Naive thymus-derived CD4-positive, alpha-beta T cell (primary cell): ENCODE results near the gene LY6G5B. TPM values are rescaled to one million over a fixed set of nuclear protein-coding genes. Genes with fewer than 3 reads are reported as not detected.
A peak's percentile ranks its signal among the peaks of the same experiment; 100 is the strongest.

Source experiments
- ATAC-seq: fragments of 150-1000 bp; cut with Tn5 transposase; 2 replicates; pipeline ENCODE4 v1.10.0; 2021; ENCODE audit warnings: mild to moderate bottlenecking, moderate library complexity
- CTCF ChIA-PET: fragments of 350-600 bp; sonication (Branson Sonifier 250); formaldehyde crosslinking; loops from one replicate; lab custom pipeline; 2021; ENCODE audit warnings: antibody characterized with exemption; lab: Charles Lee
- POLR2A ChIA-PET: fragments of 350-600 bp; sonication (Branson Sonifier 250); formaldehyde crosslinking; loops from one replicate; lab custom pipeline; 2021; ENCODE audit warnings: antibody characterized with exemption, inconsistent platforms; lab: Charles Lee
- DNase-seq, 9 donors: peaks; one replicate each; pipeline versions ENCODE4 v3.0.0 to v3.0.0-alpha.2; 2020 to 2022; ENCODE audit warnings: mixed read lengths in 1 of 9
- H3K27ac ChIP-seq: one replicate; pipeline ENCODE4 v1.7.0; 2013; ENCODE audit warnings: mild to moderate bottlenecking, low read depth, low read length, moderate library complexity
- H3K27me3 ChIP-seq, 2 donors: one replicate each; pipeline ENCODE4 v1.7.0; 2013; ENCODE audit warnings: low read length in 2 of 2, mild to moderate bottlenecking in 2 of 2, moderate library complexity in 2 of 2; ENCODE audit not compliant: control insufficient read depth in 2 of 2, insufficient read depth in 2 of 2
- H3K36me3 ChIP-seq, 3 experiments: 1 replicate in 2 of 3; 2 replicates in 1 of 3; pipeline ENCODE4 v1.7.0; 2013; ENCODE audit warnings: low read length in 3 of 3, mild to moderate bottlenecking in 3 of 3, moderate library complexity in 1 of 3; ENCODE audit not compliant: insufficient read depth in 3 of 3, control insufficient read depth in 2 of 3
- H3K4me1 ChIP-seq, 2 donors: one replicate each; pipeline ENCODE4 v1.7.0; 2013; ENCODE audit warnings: low read length in 2 of 2, mild to moderate bottlenecking in 2 of 2, moderate library complexity in 1 of 2; ENCODE audit not compliant: control insufficient read depth in 2 of 2, insufficient read depth in 2 of 2
- H3K4me3 ChIP-seq: 2 replicates; pipeline ENCODE4 v1.7.0; 2013; ENCODE audit warnings: mild to moderate bottlenecking, low read length
- H3K9me3 ChIP-seq, 3 experiments: 1 replicate in 2 of 3; 2 replicates in 1 of 3; pipeline ENCODE4 v1.7.0; 2013; ENCODE audit warnings: low read length in 3 of 3; ENCODE audit not compliant: control insufficient read depth in 2 of 3
- H3K27ac Mint-ChIP-seq, 9 donors: one replicate each; pipeline ENCODE4 v1.8.0; 2020 to 2022; ENCODE audit warnings: mixed read lengths in 9 of 9, mild to moderate bottlenecking in 8 of 9, moderate library complexity in 5 of 9, inconsistent platforms in 2 of 9
- H3K27me3 Mint-ChIP-seq, 5 donors: one replicate each; pipeline ENCODE4 v1.8.0; 2021 to 2022; ENCODE audit warnings: mixed read lengths in 5 of 5, mild to moderate bottlenecking in 1 of 5
- H3K36me3 Mint-ChIP-seq, 5 donors: one replicate each; pipeline ENCODE4 v1.8.0; 2020 to 2022; ENCODE audit warnings: mixed read lengths in 5 of 5, mild to moderate bottlenecking in 3 of 5, inconsistent platforms in 1 of 5
- H3K4me1 Mint-ChIP-seq, 7 donors: one replicate each; pipeline ENCODE4 v1.8.0; 2020 to 2022; ENCODE audit warnings: mixed read lengths in 7 of 7, mild to moderate bottlenecking in 3 of 7, inconsistent platforms in 1 of 7
- H3K4me3 Mint-ChIP-seq, 10 donors: one replicate each; pipeline ENCODE4 v1.8.0; 2020 to 2022; ENCODE audit warnings: mild to moderate bottlenecking in 10 of 10, mixed read lengths in 10 of 10, moderate library complexity in 6 of 10, inconsistent platforms in 2 of 10
- H3K9me3 Mint-ChIP-seq, 11 donors: one replicate each; pipeline ENCODE4 v1.8.0; 2020 to 2022; ENCODE audit warnings: mixed read lengths in 11 of 11, mild to moderate bottlenecking in 4 of 11, inconsistent platforms in 1 of 11, moderate library complexity in 1 of 11
- intact Hi-C, 2 donors: fragments of 100-400 bp; cut with micrococcal nuclease; formaldehyde crosslinking; loops; one replicate each; pipeline ENCODE4 v1.15.1; 2023
- polyA plus RNA-seq, 2 donors: library from polyadenylated mRNA; unstranded; fragments of 300-500 nt; fragmentation: Illumina TruSeq; gene quantifications; one replicate each; pipeline ENCODE4 v1.2.3, GENCODE V29; 2021
- total RNA-seq, 6 experiments: library from RNA in 5 of 6; stranded (reverse) in 5 of 6; gene quantifications; 1 replicate in 5 of 6; 2 replicates in 1 of 6; pipeline ENCODE4 v1.2.3 and lab custom pipeline; 2021 to 2026

Gene LY6G5B
- total and polyA plus RNA-seq, 7 experiments from 2014 or later: 27.7 to 51.0 (median 42.9) TPM; not detected in 2

DNA sequence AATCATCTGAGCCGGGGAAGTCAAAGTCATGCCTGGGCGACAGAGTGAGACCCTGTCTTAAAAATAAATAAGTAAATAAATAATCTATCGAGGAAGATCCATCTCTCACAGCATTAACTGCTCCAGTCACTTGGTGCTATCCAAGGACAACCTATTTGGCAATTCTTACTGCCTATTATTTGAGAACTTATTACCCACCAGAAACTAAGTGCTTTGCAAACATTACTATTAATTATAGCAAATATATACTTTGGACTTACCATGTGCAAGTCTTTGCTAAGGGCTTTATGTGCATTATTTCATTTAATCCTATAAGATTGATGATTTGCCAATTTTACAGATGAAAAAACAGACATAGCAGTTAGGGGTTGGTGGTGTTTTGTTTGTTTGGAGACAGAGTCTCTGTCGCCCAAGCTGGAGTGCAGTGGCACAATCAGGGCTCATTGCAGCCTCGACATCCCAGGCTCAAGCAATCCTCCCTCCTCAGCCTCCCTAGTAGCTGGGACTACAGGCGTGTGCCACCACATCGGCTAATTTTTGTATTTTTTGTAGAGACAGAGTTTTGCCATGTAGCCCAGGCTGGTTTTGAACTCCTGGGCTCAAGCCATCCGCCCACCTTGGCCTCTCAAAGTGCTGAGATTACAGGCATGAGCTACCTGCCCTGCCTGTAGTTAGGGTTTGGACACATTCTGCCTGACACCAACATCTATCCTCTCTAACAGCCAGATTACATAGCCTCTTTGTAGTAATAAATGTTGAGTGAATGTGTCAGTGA is 15.0 kb upstream of the LY6G5B start:
- Mint-ChIP-seq H3K27ac (peak overlapping the region in 4 of 9 donors; percentile 4 to 65 (median 34)), H3K4me3 (peak overlapping the region in 2 of 10 donors; percentile 6 to 19)

DNA sequence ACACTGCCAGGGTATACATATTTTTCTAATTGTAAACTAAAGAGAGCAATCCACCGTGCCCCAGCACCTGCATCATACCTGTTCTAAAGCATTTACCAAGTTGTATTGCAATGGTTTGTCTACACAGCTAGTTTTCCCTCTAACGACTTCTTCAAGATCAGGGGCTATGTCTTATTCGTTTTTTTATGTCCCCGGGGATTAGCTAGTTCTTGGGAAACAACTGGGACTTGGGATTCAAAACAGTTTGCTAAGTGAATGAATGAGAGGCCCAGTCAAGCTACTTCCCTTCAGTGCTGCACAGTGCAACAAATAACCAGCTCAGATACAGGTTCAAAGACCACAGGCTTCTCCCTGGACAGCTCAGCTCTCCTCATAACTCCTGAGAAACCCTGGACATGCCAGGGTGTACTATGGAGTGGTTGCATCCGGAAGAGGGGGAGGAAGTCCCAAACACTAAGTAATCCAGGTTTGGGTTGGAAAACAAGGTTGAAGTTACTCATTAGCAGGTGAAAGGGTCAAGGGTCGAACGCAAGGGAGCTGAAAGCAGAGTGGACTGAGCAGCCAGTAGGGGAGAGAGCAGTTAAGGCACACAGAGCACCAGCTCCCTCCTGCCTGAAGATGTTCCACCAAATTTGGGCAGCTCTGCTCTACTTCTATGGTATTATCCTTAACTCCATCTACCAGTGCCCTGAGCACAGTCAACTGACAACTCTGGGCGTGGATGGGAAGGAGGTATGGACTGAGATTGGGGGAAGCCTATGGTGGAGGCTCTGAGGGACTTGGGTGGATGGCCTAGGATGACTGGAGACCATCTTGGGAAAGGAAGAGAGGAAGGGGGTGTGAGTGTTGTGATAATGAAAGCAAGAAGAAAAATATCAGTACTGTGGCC is 14.2 kb upstream of the LY6G5B start, which contains the start of gene APOM:
APOM (plus strand) TSS at position 546 of the 889 bp plus-strand sequence; CDS start at position 619, 73 bp downstream.
- Histone ChIP-seq H3K27ac (no peak within 1 kb of the TSS), H3K9me3 (no peaks in the 10 kb centered on the region), H3K36me3 (peaks cover 0 to 40% (median 6%) of the 10 kb centered on the region in 3 experiments), H3K27me3 (no peaks in the 10 kb centered on the region), H3K4me3 (no peak within 1 kb of the TSS), H3K4me1 (peaks cover 39 to 47% of the 10 kb centered on the region in 2 donors)
- H3K9me3 Mint-ChIP-seq: peaks cover 0 to 11% (median 0%) of the 10 kb centered on the region in 11 donors
- ChIA-PET CTCF (interaction anchor here (0.7 to 3.3 kb wide), 2 partner anchors 8 to 1020 kb away, joined by 3 to 19 read pairs; partner anchors contain the start of gene GPANK1), POLR2A (interaction anchor here (0.5 to 8.3 kb wide), 5 partner anchors 8 to 80 kb away, joined by 3 to 193 read pairs (median 3); partner anchors contain the start of genes C6orf47, CSNK2B, GPANK1 and LTB)
- DNase-seq (no peak), ATAC-seq (no peak)
- H3K4me1 Mint-ChIP-seq: peaks cover 48 to 77% (median 74%) of the 10 kb centered on the region in 7 donors
- H3K4me3 Mint-ChIP-seq: peak within 1 kb of the TSS in 5 of 10 donors; percentile 16 to 65 (median 28)
- H3K36me3 Mint-ChIP-seq: peaks cover 5 to 34% (median 9%) of the 10 kb centered on the region in 5 donors
- H3K27ac Mint-ChIP-seq: peak within 1 kb of the TSS in 8 of 9 donors; percentile 4 to 91 (median 57)
- intact Hi-C loops: no loop called here
- no peaks in the 10 kb centered on the region for H3K27me3 Mint-ChIP-seq

More for the DNA sequence above, 15.0 kb upstream of the LY6G5B start:
- no peaks in the 10 kb centered on the region for H3K27me3 Mint-ChIP-seq
- H3K9me3 Mint-ChIP-seq: peaks cover 0 to 11% (median 0%) of the 10 kb centered on the region in 11 donors
- ATAC-seq (no peak), DNase-seq (no peak)
- H3K36me3 Mint-ChIP-seq: peaks cover 5 to 37% (median 12%) of the 10 kb centered on the region in 5 donors
- H3K4me1 Mint-ChIP-seq: peaks cover 50 to 79% (median 73%) of the 10 kb centered on the region in 7 donors
- H3K36me3 ChIP-seq: peaks cover 0 to 41% (median 6%) of the 10 kb centered on the region in 3 experiments
- no peak overlapping the region for H3K27ac ChIP-seq
- H3K9me3 ChIP-seq: no peaks in the 10 kb centered on the region
- no peaks in the 10 kb centered on the region for H3K27me3 ChIP-seq
- CTCF ChIA-PET: interaction anchor here (0.6 to 3.3 kb wide), 2 partner anchors 9 to 153 kb away, joined by 3 to 19 read pairs; partner anchors contain the start of gene GPANK1
- peaks cover 38 to 46% of the 10 kb centered on the region in 2 donors for H3K4me1 ChIP-seq
- POLR2A ChIA-PET: interaction anchor here (0.6 to 8.3 kb wide), 7 partner anchors 9 to 152 kb away, joined by 3 to 193 read pairs (median 4); partner anchors contain the start of genes C6orf47, CSNK2B, GPANK1 and LSM2
- H3K4me3 ChIP-seq: no peak overlapping the region
- intact Hi-C loops: loop anchor here in 1 of 2 donors (5.0 kb wide), 1 partner anchor 523 kb away; the partner anchor contains the start of genes AGPAT1 and RNF5

DNA sequence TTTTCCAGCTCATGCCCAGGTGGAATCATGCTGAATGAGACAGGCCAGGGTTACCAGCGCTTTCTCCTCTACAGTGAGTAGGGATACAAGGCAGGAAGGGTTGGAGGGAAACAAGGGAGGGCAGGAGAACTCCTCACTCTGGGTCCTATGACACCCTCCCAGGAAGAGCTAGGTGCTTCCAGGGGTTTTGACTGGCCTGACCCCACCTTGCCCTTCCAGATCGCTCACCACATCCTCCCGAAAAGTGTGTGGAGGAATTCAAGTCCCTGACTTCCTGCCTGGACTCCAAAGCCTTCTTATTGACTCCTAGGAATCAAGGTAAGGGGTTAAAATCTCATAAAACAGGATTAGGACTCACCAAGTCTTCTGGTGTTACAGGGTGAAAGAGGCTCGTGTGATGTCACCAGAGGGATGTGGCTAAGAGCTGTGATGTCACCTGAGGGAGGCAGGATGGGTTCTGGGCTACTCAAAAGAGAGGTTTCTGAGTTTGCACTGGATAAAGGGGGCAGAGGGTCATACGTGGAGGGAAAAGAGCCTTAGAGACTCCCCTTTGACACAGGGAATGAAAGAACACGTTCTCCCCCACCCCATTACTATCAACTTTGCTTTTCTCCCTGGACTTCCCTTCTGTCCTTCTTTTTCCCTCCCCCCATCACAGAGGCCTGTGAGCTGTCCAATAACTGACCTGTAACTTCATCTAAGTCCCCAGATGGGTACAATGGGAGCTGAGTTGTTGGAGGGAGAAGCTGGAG is 12.2 kb upstream of the LY6G5B start:
- DNase-seq (peak in 3 of 9 donors; percentile 18 to 37 (median 25)), ATAC-seq (no peak)
- peaks cover 32 to 41% of the 10 kb centered on the region in 2 donors for H3K4me1 ChIP-seq
- peak overlapping the region; percentile 88 for H3K27ac ChIP-seq
- intact Hi-C loops: no loop called here
- Mint-ChIP-seq H3K36me3 (peaks cover 5 to 32% (median 12%) of the 10 kb centered on the region in 5 donors), H3K27ac (peak overlapping the region; percentile 60 to 92 (median 85)), H3K4me1 (peaks cover 41 to 78% (median 72%) of the 10 kb centered on the region in 7 donors), H3K4me3 (peak overlapping the region; percentile 61 to 98 (median 85)), H3K27me3 (no peaks in the 10 kb centered on the region), H3K9me3 (no peaks in the 10 kb centered on the region)
- CTCF ChIA-PET: interaction anchor here (0.6 to 0.7 kb wide), 2 partner anchors 132 to 1502 kb away, joined by 3 read pairs; no protein-coding TSS in a partner anchor
- POLR2A ChIA-PET: interaction anchor here (0.5 to 1.4 kb wide), 4 partner anchors 14 to 168 kb away, joined by 3 to 7 read pairs (median 4); partner anchors contain the start of genes DDX39B and LY6G5C
- no peaks in the 10 kb centered on the region for H3K9me3 ChIP-seq
- H3K4me3 ChIP-seq: no peak overlapping the region
- H3K27me3 ChIP-seq: no peaks in the 10 kb centered on the region
- peaks cover 0 to 38% (median 6%) of the 10 kb centered on the region in 3 experiments for H3K36me3 ChIP-seq

DNA sequence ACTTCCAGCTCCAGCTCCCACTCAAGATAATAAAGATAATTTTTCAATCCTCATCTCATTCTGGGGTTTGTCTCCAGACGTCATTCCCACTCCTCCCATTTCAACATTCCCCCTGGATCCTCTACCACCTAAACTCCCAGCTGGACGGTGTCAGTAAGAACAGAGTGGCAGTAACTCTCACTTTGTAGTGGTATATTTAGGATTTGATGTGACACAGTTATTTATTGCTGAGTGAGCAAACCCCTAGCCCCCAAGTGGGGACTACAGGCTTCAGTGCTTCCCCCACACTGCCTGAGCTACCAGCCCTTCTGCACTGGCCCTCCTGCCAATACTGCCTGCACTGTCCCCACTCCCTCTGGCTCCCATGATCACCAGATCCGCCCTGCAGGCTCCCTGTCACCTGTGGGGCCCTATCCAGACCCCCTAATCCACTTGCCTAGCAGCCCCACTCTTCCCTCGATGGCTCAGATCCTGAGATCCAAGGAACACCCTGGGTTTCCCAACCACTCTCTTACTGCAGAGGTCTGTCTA is 11.6 kb upstream of the LY6G5B start:
- Mint-ChIP-seq H3K4me1 (peaks cover 44 to 76% (median 71%) of the 10 kb centered on the region in 7 donors), H3K27ac (peak overlapping the region in 8 of 9 donors; percentile 62 to 92 (median 85)), H3K9me3 (no peaks in the 10 kb centered on the region), H3K27me3 (no peaks in the 10 kb centered on the region), H3K4me3 (peak overlapping the region; percentile 42 to 98 (median 85)), H3K36me3 (peaks cover 5 to 31% (median 12%) of the 10 kb centered on the region in 5 donors)
- H3K36me3 ChIP-seq: peaks cover 0 to 38% (median 6%) of the 10 kb centered on the region in 3 experiments
- H3K4me3 ChIP-seq: no peak overlapping the region
- ATAC-seq: no peak
- peaks cover 35 to 45% of the 10 kb centered on the region in 2 donors for H3K4me1 ChIP-seq
- peak overlapping the region; percentile 88 for H3K27ac ChIP-seq
- DNase-seq: no peak
- H3K9me3 ChIP-seq: no peaks in the 10 kb centered on the region
- POLR2A ChIA-PET: interaction anchor here (0.8 to 1.4 kb wide), 3 partner anchors 13 to 117 kb away, joined by 4 to 7 read pairs (median 4); partner anchors contain the start of genes DDX39B and LY6G5C
- intact Hi-C loops: no loop called here
- CTCF ChIA-PET: interaction anchor here (0.6 to 0.7 kb wide), 2 partner anchors 109 to 939 kb away, joined by 3 read pairs; no protein-coding TSS in a partner anchor
- H3K27me3 ChIP-seq: no peaks in the 10 kb centered on the region

DNA sequence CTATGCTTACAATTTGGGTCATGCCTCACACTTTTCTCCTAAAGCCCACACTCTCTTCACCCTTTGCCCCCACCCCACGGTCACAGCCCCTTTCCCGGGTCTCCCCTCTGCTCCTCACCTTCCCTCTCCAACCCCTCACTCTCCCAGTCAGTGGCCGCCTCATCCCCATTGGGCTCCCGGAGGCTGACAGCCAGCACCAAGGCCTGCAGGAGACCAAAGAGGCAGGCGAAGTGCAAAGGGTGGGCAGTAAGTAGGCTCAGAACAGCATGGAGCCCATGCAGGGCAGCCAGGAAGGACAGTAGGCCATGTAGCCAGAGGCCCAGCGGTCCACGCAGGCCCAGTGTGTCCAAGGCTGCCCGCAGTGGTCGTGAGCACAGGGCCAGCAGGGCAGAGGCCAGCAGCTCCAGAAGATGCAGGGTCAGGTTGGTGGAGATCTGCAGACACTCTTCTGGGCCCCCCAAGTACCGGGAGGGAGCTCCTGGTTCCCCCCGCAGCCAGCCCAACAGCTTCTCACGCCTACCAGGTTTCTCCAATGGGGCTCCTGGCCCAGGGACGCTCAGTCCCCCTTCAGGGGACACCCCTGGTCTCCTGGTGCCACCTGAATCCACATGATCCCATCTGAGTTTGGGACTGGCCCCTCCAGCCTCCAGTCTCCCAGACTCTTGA is 10.7 kb upstream of the LY6G5B start:
- Mint-ChIP-seq H3K4me1 (peaks cover 53 to 85% (median 77%) of the 10 kb centered on the region in 7 donors), H3K27me3 (no peaks in the 10 kb centered on the region), H3K36me3 (peaks cover 6 to 39% (median 16%) of the 10 kb centered on the region in 5 donors), H3K27ac (peak overlapping the region; percentile 81 to 95 (median 88)), H3K4me3 (peak overlapping the region; percentile 89 to 98 (median 92)), H3K9me3 (no peaks in the 10 kb centered on the region)
- POLR2A ChIA-PET: interaction anchor here (0.6 to 1.3 kb wide), 3 partner anchors 80 to 310 kb away, joined by 3 to 7 read pairs (median 3); partner anchors contain the start of gene DDX39B
- Histone ChIP-seq H3K36me3 (peaks cover 0 to 38% (median 6%) of the 10 kb centered on the region in 3 experiments), H3K9me3 (no peaks in the 10 kb centered on the region), H3K27me3 (no peaks in the 10 kb centered on the region), H3K27ac (peak overlapping the region; percentile 88), H3K4me1 (peaks cover 40 to 49% of the 10 kb centered on the region in 2 donors), H3K4me3 (peak overlapping the region; percentile 79)
- ATAC-seq (no peak), DNase-seq (no peak)
- intact Hi-C loops: no loop called here
- CTCF ChIA-PET: interaction anchor here (0.7 kb wide), 1 partner anchor 940 kb away, joined by 3 read pairs; no protein-coding TSS in a partner anchor
